Esophagus muscularis mucosa (tissue), 4 donors: ENCODE measurements around the gene HBA2. TPM values are rescaled to one million over a fixed set of nuclear protein-coding genes. Genes with fewer than 3 reads are reported as not detected.

Source experiments
- DNase-seq: peaks from one replicate; pipeline ENCODE4 v3.0.0-alpha.2; 2017; ENCODE audit errors: extremely low spot score
- H3K27ac ChIP-seq, 4 donors: fragments of 200-600 bp; sonication (generic); replicated peaks in 1 of 4; 1 replicate in 3 of 4; 2 replicates in 1 of 4; pipeline ENCODE4 v1.5.1; 2016 to 2019; ENCODE audit warnings: mild to moderate bottlenecking in 1 of 4
- H3K27me3 ChIP-seq, 4 donors: fragments of 200-600 bp; sonication (generic); one replicate each; pipeline versions ENCODE4 v1.5.1 to v1.6.0; 2016 to 2019
- H3K36me3 ChIP-seq, 4 donors: fragments of 200-600 bp; sonication (generic); one replicate each; pipeline ENCODE4 v1.5.1; 2016 to 2019
- H3K4me1 ChIP-seq, 4 donors: fragments of 200-600 bp; sonication (generic); one replicate each; pipeline ENCODE4 v1.5.1; 2016 to 2019
- H3K4me3 ChIP-seq, 4 donors: fragments of 200-600 bp; sonication (generic); 1 replicate in 2 of 4; 2 replicates in 2 of 4; pipeline ENCODE4 v1.5.1; 2016 to 2019; ENCODE audit warnings: mild to moderate bottlenecking in 4 of 4, moderate library complexity in 1 of 4
- H3K9me3 ChIP-seq, 4 donors: fragments of 200-600 bp; sonication (generic); 1 replicate in 3 of 4; 2 replicates in 1 of 4; pipeline ENCODE4 v1.5.1; 2016 to 2019
- EP300 ChIP-seq: sonication (generic); formaldehyde crosslinking; IDR thresholded peaks from one replicate; pipeline ENCODE4 v1.6.1; 2017; ENCODE audit warnings: antibody characterized with exemption
- POLR2A ChIP-seq: fragments of 450-650 bp; IDR thresholded peaks from one replicate; pipeline ENCODE4 v1.6.1; 2017; ENCODE audit warnings: antibody characterized with exemption, moderate library complexity, mild to moderate bottlenecking, low read depth
- POLR2AphosphoS5 ChIP-seq, 2 donors: sonication (generic); formaldehyde crosslinking; IDR thresholded peaks; one replicate each; pipeline ENCODE4 v1.6.1; 2017; ENCODE audit warnings: antibody characterized with exemption in 2 of 2
- WGBS: methylation state at CpG from one replicate; pipeline ENCODE4 v1.1.5; 2018; 5-methylcytosine and 5-hydroxymethylcytosine counted together
- intact Hi-C: fragments of 100-400 bp; cut with DNase I; formaldehyde crosslinking; loops from one replicate; pipeline ENCODE4 v1.15.1; 2023
- total RNA-seq, 4 donors: library from RNA; depleted of rRNA; stranded (reverse); fragments of >200 nt; gene quantifications; one replicate each; pipeline versions ENCODE4 v1.1.0 to v1.2.1, GENCODE V29; 2016
- TF ChIP-seq, protein P1 (sequence below), 3 experiments: fragments of 200-600 bp in 2 of 3; fragments of 450-650 bp in 1 of 3; sonication (generic) in 2 of 3; IDR thresholded peaks; one replicate each; pipeline ENCODE4 v1.5.1; 2017 to 2019; ENCODE audit warnings: antibody characterized with exemption in 3 of 3, mild to moderate bottlenecking in 2 of 3, moderate library complexity in 1 of 3

The HBA2 gene
- total RNA-seq, 4 donors from 2014 or later, result 1.7 to 1,686 (median 156) TPM

DNA sequence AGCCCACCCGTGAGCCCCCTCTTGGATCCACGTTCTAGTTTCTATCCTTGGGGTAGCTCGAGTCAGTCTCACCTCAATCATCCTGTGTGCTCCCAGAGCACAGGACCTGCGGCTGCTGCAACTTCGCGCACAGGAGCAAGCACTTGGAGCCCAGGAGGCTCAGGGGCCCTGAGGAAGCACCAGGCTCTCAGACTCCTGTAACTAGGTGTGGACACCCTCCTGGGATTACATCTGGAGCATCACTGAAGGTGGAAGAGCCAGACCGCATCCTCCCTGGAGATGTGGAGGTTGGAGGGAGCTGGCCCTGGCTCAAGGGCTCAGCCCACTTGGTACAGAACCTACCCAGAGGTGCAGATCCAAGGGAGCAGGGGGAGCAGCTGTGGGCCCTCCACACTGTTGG lies 10.3 kb downstream of the HBA2 start:
- DNase-seq, result no peak
- intact Hi-C loops, result no loop called here
- no peaks in the 10 kb centered on the region for H3K9me3 ChIP-seq
- peaks cover 6 to 10% (median 9%) of the 10 kb centered on the region in 4 donors for H3K36me3 ChIP-seq
- 71% methylated on average over 7 of the region's 7 CpGs for WGBS
- H3K4me1 ChIP-seq, result peaks cover 17 to 21% (median 20%) of the 10 kb centered on the region in 4 donors
- TF ChIP-seq POLR2A (no peak), POLR2AphosphoS5 (IDR thresholded peaks at IDR 0.05) (no peak), EP300 (no peak)
- TF ChIP-seq, protein P1, sequence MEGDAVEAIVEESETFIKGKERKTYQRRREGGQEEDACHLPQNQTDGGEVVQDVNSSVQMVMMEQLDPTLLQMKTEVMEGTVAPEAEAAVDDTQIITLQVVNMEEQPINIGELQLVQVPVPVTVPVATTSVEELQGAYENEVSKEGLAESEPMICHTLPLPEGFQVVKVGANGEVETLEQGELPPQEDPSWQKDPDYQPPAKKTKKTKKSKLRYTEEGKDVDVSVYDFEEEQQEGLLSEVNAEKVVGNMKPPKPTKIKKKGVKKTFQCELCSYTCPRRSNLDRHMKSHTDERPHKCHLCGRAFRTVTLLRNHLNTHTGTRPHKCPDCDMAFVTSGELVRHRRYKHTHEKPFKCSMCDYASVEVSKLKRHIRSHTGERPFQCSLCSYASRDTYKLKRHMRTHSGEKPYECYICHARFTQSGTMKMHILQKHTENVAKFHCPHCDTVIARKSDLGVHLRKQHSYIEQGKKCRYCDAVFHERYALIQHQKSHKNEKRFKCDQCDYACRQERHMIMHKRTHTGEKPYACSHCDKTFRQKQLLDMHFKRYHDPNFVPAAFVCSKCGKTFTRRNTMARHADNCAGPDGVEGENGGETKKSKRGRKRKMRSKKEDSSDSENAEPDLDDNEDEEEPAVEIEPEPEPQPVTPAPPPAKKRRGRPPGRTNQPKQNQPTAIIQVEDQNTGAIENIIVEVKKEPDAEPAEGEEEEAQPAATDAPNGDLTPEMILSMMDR (IDR thresholded peaks at IDR 0.05), result no peak
- H3K27me3 ChIP-seq, result peaks cover 0 to 34% (median 29%) of the 10 kb centered on the region in 4 donors
- H3K4me3 ChIP-seq, result no peak overlapping the region
- H3K27ac ChIP-seq, result no peak overlapping the region

DNA sequence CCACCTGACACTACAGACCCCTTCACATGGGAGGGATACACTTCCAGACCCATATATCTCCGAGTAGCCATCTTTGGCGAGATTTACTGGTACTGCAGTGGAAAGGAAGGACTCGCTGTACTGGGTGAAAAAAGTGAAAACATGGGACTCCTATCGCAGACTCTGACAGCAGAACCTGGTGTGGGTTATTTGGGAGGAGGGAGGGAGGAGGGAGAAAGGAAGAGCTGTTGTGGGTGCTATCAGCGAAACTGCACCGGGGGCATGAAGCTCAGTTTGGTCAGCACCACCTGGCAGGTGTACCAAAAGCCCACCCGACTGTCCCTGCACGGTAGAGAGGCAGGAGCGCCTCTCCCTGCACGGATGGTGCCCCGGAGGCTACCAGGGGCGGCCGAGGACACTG lies 12.5 kb downstream of the HBA2 start:
- no peak overlapping the region for H3K4me3 ChIP-seq
- no peaks in the 10 kb centered on the region for H3K9me3 ChIP-seq
- peaks cover 0 to 12% (median 7%) of the 10 kb centered on the region in 4 donors for H3K27me3 ChIP-seq
- H3K36me3 ChIP-seq, result peaks cover 26 to 32% (median 30%) of the 10 kb centered on the region in 4 donors
- 77% methylated on average over 9 of the region's 13 CpGs for WGBS
- peaks cover 13 to 15% (median 14%) of the 10 kb centered on the region in 4 donors for H3K4me1 ChIP-seq
- H3K27ac ChIP-seq, result no peak overlapping the region
- no peak for TF ChIP-seq EP300
- no peak for DNase-seq
- intact Hi-C loops, result no loop called here

DNA sequence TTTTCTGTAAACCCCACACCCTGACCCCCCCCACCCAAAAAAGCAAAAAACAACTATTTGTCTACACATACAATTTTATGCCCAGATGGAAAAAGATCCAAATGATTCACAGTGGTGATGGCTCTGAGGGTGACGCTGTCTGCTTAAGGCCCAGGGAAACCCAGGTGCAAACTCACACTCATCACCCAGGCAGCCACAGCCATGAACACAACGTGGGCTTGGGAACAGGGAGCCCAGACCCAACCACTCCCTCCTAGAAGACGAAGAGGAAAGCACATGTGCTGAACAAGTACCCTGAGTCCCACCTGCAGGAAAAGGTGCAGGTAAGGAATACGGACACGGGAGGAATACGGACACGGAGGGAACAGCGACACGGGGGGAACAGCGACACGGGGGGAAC lies 13.0 kb downstream of the HBA2 start:
- no peak for DNase-seq
- Histone ChIP-seq H3K27me3 (peaks cover 0 to 7% (median 3%) of the 10 kb centered on the region in 4 donors), H3K4me3 (no peak overlapping the region), H3K36me3 (peaks cover 31 to 37% (median 34%) of the 10 kb centered on the region in 4 donors), H3K27ac (no peak overlapping the region), H3K9me3 (no peaks in the 10 kb centered on the region), H3K4me1 (peaks cover 9 to 10% (median 9%) of the 10 kb centered on the region in 4 donors)
- intact Hi-C loops, result no loop called here
- WGBS, result 70% methylated on average over 5 of the region's 11 CpGs
- no peak for TF ChIP-seq EP300
- no peak for TF ChIP-seq POLR2A
- TF ChIP-seq POLR2AphosphoS5 (IDR thresholded peaks at IDR 0.05), result no peak
- TF ChIP-seq, protein P1 (IDR thresholded peaks at IDR 0.05), result no peak

DNA sequence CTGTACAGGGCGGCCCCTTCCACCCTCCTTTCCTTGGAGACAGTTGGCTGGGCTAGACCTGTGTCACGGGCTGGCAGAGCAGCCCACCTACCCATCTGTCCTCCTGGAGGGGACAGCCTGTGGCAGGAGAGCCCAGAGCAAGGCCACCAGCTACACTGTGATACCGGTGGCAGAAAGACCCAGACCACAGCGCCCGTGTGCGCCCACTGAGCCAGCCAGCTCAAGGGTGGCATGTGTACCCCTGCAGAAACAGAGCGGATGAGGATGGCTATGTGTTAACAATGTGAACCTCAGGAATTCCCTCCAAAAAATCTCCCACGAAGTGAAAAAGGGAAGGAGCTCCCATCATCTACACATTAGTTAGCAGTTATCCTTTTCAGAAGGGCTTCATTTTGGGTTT lies 14.7 kb downstream of the HBA2 start:
- no peak overlapping the region for H3K4me3 ChIP-seq
- H3K27ac ChIP-seq, result no peak overlapping the region
- H3K36me3 ChIP-seq, result peaks cover 47 to 53% (median 51%) of the 10 kb centered on the region in 4 donors
- H3K4me1 ChIP-seq, result no peaks in the 10 kb centered on the region
- WGBS, result 90% methylated on average over 7 of the region's 8 CpGs
- H3K27me3 ChIP-seq, result no peaks in the 10 kb centered on the region
- intact Hi-C loops, result no loop called here
- no peak for DNase-seq
- H3K9me3 ChIP-seq, result no peaks in the 10 kb centered on the region
- TF ChIP-seq POLR2A, result no peak
- no peak for TF ChIP-seq EP300
- no peak for TF ChIP-seq POLR2AphosphoS5 (IDR thresholded peaks at IDR 0.05)
- TF ChIP-seq, protein P1 (IDR thresholded peaks at IDR 0.05), result no peak

DNA sequence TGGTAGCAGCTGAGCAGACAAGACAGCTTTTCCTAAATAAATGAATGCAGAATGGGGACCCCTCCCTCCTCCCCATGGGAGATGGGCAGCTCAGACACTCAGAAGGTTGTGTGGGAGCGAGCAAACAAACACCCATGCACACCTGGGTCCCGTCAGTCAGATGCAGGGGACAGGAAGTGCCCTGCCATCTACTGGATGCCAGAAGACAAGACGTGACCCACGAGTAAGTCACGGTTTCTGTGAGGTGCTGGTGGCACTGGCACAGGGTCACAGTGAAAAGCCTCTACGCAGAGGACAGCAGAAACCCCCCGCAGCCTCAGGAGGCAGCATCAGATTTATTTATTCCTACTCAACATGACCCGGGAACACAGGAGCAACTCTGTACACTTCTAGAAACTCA lies 16.0 kb downstream of the HBA2 start:
- H3K27ac ChIP-seq, result no peak overlapping the region
- H3K9me3 ChIP-seq, result no peaks in the 10 kb centered on the region
- H3K4me1 ChIP-seq, result no peaks in the 10 kb centered on the region
- intact Hi-C loops, result no loop called here
- 73% methylated on average over 8 of the region's 8 CpGs for WGBS
- no peak overlapping the region for H3K4me3 ChIP-seq
- TF ChIP-seq POLR2A (no peak), EP300 (no peak), POLR2AphosphoS5 (IDR thresholded peaks at IDR 0.05) (no peak)
- TF ChIP-seq, protein P1 (IDR thresholded peaks at IDR 0.05), result no peak
- DNase-seq, result no peak
- H3K27me3 ChIP-seq, result no peaks in the 10 kb centered on the region
- peaks cover 58 to 67% (median 64%) of the 10 kb centered on the region in 4 donors for H3K36me3 ChIP-seq
